Panc1 (cell line): ENCODE measurements around the gene PTPRE. TPM values are rescaled to one million over a fixed set of nuclear protein-coding genes. Genes with fewer than 3 reads are reported as not detected.

Experiments used
- ATAC-seq: fragments of 200-7000 bp; cut with Tn5 transposase; 2 replicates; pipeline ENCODE4 v1.9.1; 2020; ENCODE audit warnings: mild to moderate bottlenecking, moderate library complexity
- BruUV-seq: library from RNA; stranded (reverse); fragments of 400-500 nt; replicated peaks from 2 replicates; lab custom pipeline; 2021; lab: Mats Ljungman, UMichigan
- CTCF ChIA-PET: fragments of 300-600 bp; sonication (Branson Sonifier 250); formaldehyde crosslinking; loops from one replicate; lab custom pipeline; 2022; ENCODE audit warnings: antibody characterized with exemption; lab: Charles Lee
- POLR2A ChIA-PET: fragments of 300-600 bp; sonication (Branson Sonifier 250); formaldehyde crosslinking; loops from one replicate; lab custom pipeline; 2022; ENCODE audit warnings: antibody characterized with exemption; lab: Charles Lee
- DNase-seq: peaks from one replicate; pipeline ENCODE4 v3.0.0-alpha.2; 2010; ENCODE audit warnings: low read depth, low spot score
- H3K27ac ChIP-seq: 2 replicates; pipeline ENCODE4 v1.5.1; 2011; ENCODE audit warnings: mild to moderate bottlenecking, low read length, inconsistent platforms
- H3K27me3 ChIP-seq: fragments of 200-500 bp; sonication (Bioruptor generic); 2 replicates; pipeline ENCODE4 v1.6.0; 2014; ENCODE audit warnings: low read length, inconsistent platforms; ENCODE audit not compliant: control insufficient read depth, insufficient read depth
- H3K36me3 ChIP-seq: fragments of 200-500 bp; sonication (Bioruptor generic); 2 replicates; pipeline ENCODE4 v1.5.1; 2014; ENCODE audit warnings: inconsistent platforms, mild to moderate bottlenecking, low read length, moderate library complexity; ENCODE audit not compliant: control insufficient read depth, insufficient read depth
- H3K4me1 ChIP-seq: 2 replicates; pipeline ENCODE4 v1.5.1; 2011; ENCODE audit warnings: inconsistent platforms, mild to moderate bottlenecking, low read length, moderate library complexity; ENCODE audit not compliant: control insufficient read depth, insufficient read depth
- H3K4me3 ChIP-seq, 2 experiments: 2 replicates each; pipeline ENCODE4 v1.5.1; 2011 to 2012; ENCODE audit warnings: low read depth in 2 of 2, low read length in 2 of 2, mild to moderate bottlenecking in 2 of 2, inconsistent platforms in 1 of 2, moderate library complexity in 1 of 2
- H3K9me3 ChIP-seq: fragments of 200-500 bp; sonication (Bioruptor generic); 2 replicates; pipeline ENCODE4 v1.5.1; 2014; ENCODE audit warnings: low read depth, mild to moderate bottlenecking, inconsistent platforms, low read length, moderate library complexity; ENCODE audit not compliant: control insufficient read depth, insufficient read depth
- CTCF ChIP-seq: fragments of 450-650 bp; IDR thresholded peaks from 2 replicates; pipeline ENCODE4 v1.5.1; 2017; ENCODE audit warnings: mild to moderate bottlenecking
- POLR2AphosphoS5 ChIP-seq: IDR thresholded peaks from 2 replicates; pipeline ENCODE4 v1.6.1; 2012; ENCODE audit warnings: mild to moderate bottlenecking, low read depth, low read length, moderate library complexity
- REST ChIP-seq, 2 experiments: IDR thresholded peaks; 2 replicates each; pipeline ENCODE4 v1.6.1; 2011 to 2012; ENCODE audit warnings: low read depth in 2 of 2, control low read depth in 1 of 2, low read length in 1 of 2, mild to moderate bottlenecking in 1 of 2, moderate library complexity in 1 of 2; ENCODE audit not compliant: insufficient read depth in 1 of 2
- SIN3A ChIP-seq: IDR thresholded peaks from 2 replicates; pipeline ENCODE4 v1.6.1; 2012; ENCODE audit warnings: low read depth, mild to moderate bottlenecking, low read length, moderate library complexity, borderline replicate concordance; ENCODE audit not compliant: insufficient read depth
- TCF7L2 ChIP-seq: IDR thresholded peaks from 2 replicates; pipeline ENCODE4 v1.6.1; 2011; ENCODE audit warnings: mild to moderate bottlenecking, low read depth, low read length, inconsistent platforms
- in situ Hi-C: cut with HindIII; loops from 2 replicates; pipeline ENCODE4 v1.10.0; 2016; ENCODE audit warnings: low sequenced_read_pairs, low pct_unique_long_range_greater_than_20kb
- intact Hi-C: fragments of 100-400 bp; cut with micrococcal nuclease; formaldehyde crosslinking; loops from one replicate; pipeline ENCODE4 v1.10.0; 2022; ENCODE audit not compliant: unreplicated experiment
- total RNA-seq: library from RNA; stranded (reverse); gene quantifications from one replicate; pipeline ENCODE4 v1.2.1, GENCODE V29; 2021; ENCODE audit not compliant: unreplicated experiment

Gene PTPRE
- total RNA-seq, 1 experiment from 2014 or later: 0.44 TPM

GRCh38 chr10:127874671-127875448, 32.0 kb upstream of the PTPRE start:
- ChIA-PET POLR2A (no interaction called here), CTCF (no interaction called here)
- BruUV-seq: no TSS peak
- DNase-seq (no peak), ATAC-seq (no peak)
- TF ChIP-seq CTCF (no peak), TCF7L2 (no peak), POLR2AphosphoS5 (no peak), SIN3A (no peak), REST (IDR thresholded peaks at IDR 0.05; ENCODE audit: insufficient read depth in 1 of 2, low read depth in 2 of 2, low read length in 1 of 2) (no peak)
- Histone ChIP-seq H3K4me1 (no peaks in the 10 kb centered on the region), H3K9me3 (no peaks in the 10 kb centered on the region), H3K27ac (no peak overlapping the region), H3K27me3 (peaks cover 27% of the 10 kb centered on the region), H3K36me3 (no peaks in the 10 kb centered on the region), H3K4me3 (no peak overlapping the region)
- intact Hi-C loops: no loop called here
- in situ Hi-C loops: no loop called here

- TF ChIP-seq REST (IDR thresholded peaks at IDR 0.05; ENCODE audit: insufficient read depth in 1 of 2, low read depth in 2 of 2, low read length in 1 of 2) (no peak), SIN3A (no peak), POLR2AphosphoS5 (no peak), TCF7L2 (no peak), CTCF (no peak)
- no peaks in the 10 kb centered on the region for H3K9me3 ChIP-seq
- H3K27me3 ChIP-seq: peaks cover 27% of the 10 kb centered on the region
- ChIA-PET POLR2A (no interaction called here), CTCF (no interaction called here)
- no peak for ATAC-seq
- BruUV-seq: no TSS peak
- no peaks in the 10 kb centered on the region for H3K4me1 ChIP-seq
- in situ Hi-C loops (no loop called here), intact Hi-C loops (no loop called here)
- no peak overlapping the region for H3K27ac ChIP-seq
- H3K4me3 ChIP-seq: no peak overlapping the region
- H3K36me3 ChIP-seq: no peaks in the 10 kb centered on the region
- no peak for DNase-seq
Measured at GRCh38 chr10:127875449-127875765, 31.5 kb upstream of the PTPRE start.
